SKM-1 treated with dmso at 0.1 percent for 144 hours (cell line): ENCODE data around the gene PEX16.
"Not testable (repeated sequence)": the region's sequence is repeated elsewhere in the genome, so short reads cannot be mapped to it uniquely, and the experiment has no call there.

ENCODE experiments used
- DNase-seq: peaks from one replicate; lab custom pipeline; 2025; ENCODE audit not compliant: unreplicated experiment; lab: John Stamatoyannopoulos, UW

The PEX16 gene

DNA sequence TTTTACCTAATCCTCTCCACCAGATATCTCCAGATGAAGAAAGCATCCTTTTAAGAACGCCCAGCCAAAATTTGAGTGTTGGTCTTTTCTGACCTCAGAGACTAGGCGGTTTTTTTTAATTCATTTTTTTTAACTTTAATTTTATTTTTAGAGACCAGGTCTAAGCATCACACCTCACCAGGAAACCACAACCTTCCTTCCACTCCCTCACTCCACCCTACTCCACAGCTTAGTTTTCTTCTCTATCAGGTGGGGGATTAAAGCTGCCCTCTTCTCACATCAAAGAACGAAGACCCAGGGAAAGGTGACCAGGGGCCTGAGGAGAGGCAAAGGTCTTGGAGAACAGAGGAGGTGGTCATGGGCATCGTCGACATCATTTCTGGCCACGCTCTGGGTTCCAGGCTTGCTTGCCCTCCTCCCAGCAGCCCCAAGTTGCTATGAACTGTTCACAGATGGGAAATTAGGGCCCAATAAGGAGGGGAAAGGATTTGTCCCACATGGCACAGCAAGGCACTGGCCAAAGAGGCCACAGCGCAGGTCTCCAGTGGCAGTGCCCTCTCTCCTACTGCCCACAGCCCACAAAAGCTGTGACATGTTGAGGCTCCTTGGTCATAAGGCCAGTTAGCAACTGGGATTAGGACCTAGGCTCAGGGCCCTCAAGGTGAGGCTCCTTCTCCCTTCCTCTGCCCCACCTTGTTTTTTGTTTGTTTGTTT lies 1.4 kb upstream of the PEX16 start:
- no peak for DNase-seq

- DNase-seq: peak; percentile 77
These were observed 759 bp upstream of the PEX16 start for GRCh38 chr11:45918331-45918941.

DNA sequence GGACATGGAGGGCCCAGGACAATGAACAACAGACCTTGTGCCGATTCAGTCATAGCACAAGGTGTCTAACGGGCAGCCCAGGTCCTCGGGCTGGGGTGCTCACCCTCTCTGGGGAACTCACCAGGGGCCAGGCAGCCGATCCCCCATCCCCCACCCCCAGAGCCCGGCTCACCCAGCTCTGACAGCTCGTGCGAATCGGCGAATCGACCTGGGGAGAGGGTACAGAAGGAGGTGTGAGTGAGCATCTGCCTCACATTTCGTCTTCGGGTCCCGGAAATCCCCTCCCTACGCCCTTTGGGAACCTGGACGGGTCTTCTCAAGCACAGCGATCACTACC lies 423 bp downstream of the PEX16 start:
- no peak for DNase-seq

DNA sequence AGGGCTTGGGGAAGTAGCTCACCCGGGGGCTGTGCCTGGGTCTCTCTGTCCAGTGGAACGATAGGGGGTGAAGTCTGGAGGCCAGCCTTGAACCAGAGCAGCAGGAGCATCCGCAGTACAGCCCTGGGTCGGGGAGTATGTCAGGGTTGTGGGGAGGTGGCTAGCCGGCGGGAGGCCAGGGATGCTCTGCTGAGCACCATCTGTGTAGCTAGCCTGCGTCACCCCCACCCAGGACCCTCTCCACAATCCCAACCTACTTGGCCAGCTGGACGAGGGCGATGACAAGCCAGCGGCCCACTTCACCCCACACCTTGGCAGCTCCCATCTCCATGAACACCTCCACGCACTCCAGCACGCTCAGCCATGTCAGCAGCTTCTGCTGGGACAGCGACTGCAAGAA lies 2.2 kb downstream of the PEX16 start:
- no peak for DNase-seq

DNA sequence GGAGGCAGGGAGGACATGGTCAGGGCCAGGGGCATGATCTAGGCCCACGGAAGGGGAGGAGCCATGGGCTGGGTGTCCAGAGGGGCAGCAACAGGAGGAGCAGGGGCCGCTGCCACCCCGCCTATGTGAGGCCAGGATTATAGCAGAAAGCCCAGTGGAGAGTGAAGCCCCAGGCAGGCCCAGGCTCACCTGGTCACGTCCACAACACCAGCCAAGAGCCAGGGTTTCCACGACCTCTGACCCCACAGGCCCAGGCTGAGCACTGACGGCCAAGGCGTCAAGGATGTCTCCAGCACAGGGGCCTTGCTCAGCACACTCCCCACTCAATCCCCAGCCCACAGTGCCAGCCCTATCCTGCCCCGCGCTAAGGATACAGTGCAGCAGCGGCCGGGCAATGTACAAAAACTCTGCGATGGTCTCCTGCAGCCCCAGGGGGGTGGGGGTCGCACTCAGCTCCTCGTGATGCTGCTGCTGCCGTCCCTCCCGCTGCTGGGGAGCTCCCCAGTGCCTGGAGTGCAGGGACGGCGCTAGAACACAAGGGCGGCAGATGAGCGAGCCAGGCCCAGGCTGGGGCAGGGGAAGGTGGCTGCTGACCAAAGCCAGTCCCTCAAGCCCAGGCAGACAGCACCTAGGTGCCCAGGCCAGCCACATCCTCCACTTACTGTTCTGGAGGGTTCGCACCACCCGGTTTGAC lies 3.6 kb downstream of the PEX16 start:
- no peak for DNase-seq

DNA sequence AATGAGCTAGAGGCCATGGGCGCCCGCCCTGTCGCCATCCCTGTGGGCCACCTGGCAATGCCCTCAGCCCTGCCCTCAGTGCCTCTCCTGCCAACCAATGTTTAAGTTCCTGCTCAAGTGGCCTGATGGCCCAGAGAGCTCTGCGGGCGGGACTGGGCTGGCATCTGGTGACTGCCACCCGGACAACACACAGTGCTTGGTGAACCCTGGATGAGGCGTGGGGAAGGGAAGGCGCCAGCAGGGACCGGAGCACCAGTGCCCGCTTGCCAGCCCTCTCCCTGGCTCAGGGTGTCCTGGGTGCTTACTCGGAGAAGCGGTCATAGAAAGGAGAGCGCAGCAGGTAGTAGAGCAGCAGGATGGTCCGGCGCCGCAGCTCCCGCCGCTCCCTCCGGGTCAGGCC lies 4.2 kb downstream of the PEX16 start:
- no peak for DNase-seq

GRCh38 chr11:45910623-45911022 lies 7.1 kb downstream of the PEX16 start:
- DNase-seq: no peak

DNA sequence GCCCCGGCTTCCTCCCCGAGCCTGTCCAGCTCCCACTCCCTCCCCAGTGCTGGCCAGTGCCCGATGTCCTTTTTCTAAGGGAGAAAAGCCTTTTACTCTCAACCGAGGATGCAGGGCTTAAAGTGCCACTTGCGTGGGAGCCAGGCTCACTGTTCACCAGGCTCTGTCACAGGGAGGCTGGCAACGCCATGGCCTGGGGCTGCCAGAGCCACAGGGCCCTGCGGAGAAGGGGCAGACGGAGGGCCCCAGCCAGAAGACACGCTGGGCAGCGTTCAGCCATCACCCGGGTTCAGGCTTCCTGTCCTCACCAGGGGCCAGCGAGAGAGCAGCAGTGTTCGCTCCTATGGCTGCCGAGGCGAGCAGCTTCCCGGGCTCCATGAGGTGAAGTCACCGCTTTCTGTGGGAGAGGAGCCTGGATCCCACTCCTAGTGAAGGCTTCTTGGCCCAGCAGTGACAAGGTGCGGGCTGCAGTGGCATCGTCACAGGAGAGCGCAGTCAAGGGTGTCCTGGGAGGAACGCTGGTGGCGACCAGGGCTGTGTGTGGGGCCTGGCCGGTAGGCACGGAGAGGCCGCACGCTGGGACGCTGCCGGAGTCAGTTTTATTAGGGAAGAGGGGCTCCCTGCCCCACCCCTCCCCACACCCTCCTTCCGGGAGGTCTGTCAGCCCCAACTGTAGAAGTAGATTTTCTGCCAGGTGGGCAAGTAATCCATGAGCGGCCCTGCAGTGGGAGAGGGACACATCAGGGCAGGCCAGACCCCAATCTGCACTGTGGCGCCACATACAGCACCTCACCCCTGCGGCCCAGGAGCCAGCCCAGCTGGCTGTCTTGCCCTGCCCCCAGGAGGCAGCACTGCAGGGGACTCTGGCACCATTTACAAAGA lies 7.8 kb downstream of the PEX16 start:
- no peak for DNase-seq

- DNase-seq: no peak
These were observed 9.7 kb downstream of the PEX16 start for GRCh38 chr11:45907911-45908370.

DNA sequence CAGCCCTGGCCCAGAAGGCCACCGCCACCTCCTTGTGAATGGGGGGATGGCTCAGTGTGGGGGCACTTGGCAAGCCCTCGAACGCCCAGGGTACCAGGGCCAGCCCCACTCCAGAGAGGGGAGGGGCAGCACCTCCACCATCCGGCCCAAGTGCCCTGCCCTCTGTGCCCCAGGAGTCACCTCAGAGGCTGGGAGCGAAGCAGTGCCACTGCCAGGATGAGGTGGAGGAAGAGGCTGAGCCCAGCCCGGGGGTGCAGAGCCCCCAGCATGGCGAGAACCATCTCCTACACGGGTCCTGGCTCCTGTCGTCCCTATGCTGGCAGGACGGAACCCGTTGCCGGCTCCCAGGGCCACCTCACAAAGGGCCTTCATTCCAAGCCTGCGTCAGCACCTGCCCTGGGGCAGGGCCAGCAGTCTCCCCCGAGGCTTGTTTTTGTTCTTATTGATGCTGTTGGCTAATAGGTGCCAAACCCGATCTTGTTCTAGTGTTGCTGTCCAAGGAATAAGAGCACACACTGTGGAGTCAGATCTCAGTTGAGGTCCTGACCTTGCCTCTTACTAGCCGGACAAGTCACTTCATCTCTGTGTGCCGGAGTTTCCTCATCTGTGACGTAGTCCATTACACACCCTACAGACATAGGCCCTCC lies 10.6 kb downstream of the PEX16 start, which contains the start of gene FREY1:
TSS of gene FREY1 (minus strand) at position 307 of the 647 bp plus-strand sequence. CDS start at position 281, 26 bp downstream.
- no peak for DNase-seq

- DNase-seq: no peak
These were observed 11.5 kb downstream of the PEX16 start for GRCh38 chr11:45906096-45906682.

- DNase-seq: not testable (repeated sequence)
These were observed 12.1 kb downstream of the PEX16 start for GRCh38 chr11:45905576-45905975.

- no peak for DNase-seq
These were observed 12.6 kb downstream of the PEX16 start for GRCh38 chr11:45905095-45905494.

DNA sequence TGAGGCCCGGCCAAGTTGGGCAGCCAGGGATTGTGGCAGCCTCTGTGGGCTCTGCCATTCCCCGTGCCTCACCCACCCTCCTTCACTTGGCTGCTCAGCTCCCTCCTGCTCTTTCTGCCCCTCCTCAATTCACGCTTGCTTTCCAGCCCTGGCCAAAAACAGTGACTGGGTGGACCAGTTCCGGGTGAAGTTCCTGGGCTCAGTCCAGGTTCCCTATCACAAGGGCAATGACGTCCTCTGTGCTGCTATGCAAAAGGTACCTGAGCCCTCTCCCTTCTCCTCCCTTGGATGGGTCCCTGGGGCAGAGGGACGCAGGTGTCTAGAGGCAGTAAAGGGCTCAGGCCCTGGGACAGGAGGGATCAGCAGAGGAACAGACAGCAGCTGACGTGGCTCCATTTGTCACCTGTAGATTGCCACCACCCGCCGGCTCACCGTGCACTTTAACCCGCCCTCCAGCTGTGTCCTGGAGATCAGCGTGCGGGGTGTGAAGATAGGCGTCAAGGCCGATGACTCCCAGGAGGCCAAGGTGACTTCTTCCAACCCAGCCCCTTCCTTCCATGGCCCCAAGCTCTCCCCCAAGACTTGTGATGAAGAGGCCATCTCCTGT lies 13.3 kb downstream of the PEX16 start:
- no peak for DNase-seq

DNA sequence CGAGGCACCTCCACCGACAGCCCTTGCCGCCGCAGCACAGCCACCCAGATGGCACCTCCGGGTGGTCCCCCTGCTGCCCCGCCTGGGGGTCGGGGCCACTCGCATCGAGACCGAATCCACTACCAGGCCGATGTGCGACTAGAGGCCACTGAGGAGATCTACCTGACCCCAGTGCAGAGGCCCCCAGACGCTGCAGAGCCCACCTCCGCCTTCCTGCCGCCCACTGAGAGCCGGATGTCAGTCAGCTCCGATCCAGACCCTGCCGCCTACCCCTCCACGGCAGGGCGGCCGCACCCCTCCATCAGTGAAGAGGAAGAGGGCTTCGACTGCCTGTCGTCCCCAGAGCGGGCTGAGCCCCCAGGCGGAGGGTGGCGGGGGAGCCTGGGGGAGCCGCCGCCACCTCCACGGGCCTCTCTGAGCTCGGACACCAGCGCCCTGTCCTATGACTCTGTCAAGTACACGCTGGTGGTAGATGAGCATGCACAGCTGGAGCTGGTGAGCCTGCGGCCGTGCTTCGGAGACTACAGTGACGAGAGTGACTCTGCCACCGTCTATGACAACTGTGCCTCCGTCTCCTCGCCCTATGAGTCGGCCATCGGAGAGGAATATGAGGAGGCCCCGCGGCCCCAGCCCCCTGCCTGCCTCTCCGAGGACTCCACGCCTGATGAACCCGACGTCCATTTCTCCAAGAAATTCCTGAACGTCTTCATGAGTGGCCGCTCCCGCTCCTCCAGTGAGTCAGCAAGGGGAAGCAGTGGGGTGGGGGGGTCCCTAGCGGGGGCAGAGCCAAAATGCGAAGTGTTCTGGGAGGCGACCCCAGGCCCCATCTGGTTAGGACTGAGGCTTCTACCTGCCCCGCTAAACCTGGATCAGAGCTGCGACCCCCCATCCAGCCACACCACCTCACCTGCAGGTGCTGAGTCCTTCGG lies 15.0 kb downstream of the PEX16 start:
- no peak for DNase-seq

DNA sequence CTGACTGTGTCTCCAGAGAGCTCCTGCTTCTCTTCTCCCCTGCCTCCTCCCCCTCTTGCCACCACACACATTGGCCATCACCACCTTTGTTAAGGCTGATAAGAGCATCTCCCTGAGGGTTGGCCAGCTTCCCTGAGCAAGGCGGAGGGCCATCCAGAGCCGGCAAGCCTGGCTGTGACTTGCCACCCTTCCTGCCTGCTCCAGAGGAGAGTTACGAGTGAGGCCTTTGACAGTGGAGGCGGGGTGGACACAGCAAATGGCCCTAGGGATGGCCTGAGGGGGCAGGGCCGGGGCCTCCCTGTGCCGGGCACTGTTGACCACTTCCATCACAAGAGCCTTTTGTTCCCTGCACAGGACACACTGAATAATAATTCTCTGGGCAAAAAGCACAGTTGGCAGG lies 16.1 kb downstream of the PEX16 start:
- no peak for DNase-seq

DNA sequence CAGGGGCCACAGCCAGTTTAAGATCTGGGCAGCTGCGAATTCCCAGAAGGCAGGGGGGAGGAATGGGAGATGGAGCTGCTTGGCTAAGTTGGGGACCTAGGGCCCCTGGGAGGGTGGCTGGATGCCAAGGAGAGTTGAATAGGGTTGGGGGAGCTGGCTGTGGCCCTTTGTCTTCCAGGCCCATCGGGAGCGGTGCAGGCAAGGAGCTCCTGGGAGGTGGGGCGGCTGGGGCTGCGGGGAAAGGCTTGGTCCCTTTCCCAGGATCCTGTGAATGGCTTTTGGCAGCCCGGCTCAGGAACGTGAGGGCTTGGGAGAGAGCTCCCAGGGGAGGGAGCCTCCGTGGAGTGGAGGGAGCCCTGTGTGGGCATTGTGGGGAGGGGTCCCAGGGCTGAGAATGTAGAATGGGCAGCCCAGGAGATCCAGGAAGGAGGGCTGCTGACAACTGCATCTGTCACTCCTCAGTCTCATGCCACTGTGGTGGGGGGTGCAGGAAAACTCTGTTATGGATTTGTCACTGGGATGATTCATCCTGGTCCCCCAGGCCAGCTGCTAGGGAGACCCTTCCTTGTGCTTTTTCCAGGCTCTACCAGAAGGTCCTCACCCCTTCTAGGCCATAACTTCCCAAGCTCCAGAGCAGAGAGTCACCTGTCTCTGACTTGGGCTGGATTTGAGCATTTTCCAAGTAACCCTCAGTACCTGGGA lies 16.6 kb downstream of the PEX16 start:
- DNase-seq: no peak

DNA sequence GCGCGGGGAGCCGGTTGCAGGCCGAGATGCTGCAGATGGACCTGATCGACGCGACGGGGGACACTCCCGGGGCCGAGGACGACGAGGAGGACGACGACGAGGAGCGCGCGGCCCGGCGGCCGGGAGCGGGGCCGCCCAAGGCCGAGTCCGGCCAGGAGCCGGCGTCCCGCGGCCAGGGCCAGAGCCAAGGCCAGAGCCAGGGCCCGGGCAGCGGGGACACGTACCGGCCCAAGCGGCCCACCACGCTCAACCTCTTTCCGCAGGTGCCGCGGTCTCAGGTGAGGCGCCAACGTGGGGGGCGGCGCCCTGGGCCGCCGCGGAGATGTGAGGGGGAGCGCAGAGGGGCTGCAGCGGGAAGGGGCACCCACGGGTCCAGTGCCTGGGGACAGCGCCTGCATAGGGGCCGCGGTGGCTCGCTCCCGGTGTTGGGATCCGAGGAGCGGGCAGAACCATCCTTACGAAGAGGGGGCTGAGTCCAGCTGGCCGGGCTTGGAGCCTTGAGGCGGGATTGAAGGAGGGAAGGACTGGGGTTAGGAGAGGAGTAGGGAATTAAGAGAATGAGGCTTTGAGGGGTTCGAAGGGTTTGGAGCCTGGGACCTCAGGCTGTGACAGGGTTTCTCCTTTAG lies 17.4 kb downstream of the PEX16 start:
- not testable (repeated sequence) for DNase-seq
